GM23338 (cell line): Measurements from ENCODE around the gene RAB11FIP4. TPM values are rescaled to one million over a fixed set of nuclear protein-coding genes. Genes with fewer than 3 reads are reported as not detected.

Source experiments
- ATAC-seq: fragments of 200-7000 bp; cut with Tn5 transposase; 3 replicates; pipeline ENCODE4 v1.9.1; 2020
- DNase-seq: peaks from one replicate; pipeline ENCODE4 v3.0.0-alpha.2; 2015; ENCODE audit warnings: low spot score
- H2AFZ ChIP-seq: fragments of 200-600 bp; sonication (generic); 2 replicates; pipeline ENCODE4 v1.8.0; 2016; ENCODE audit warnings: antibody characterized with exemption, mild to moderate bottlenecking, moderate library complexity
- H3F3A ChIP-seq: fragments of 200-600 bp; sonication (generic); replicated peaks from 2 replicates; pipeline ENCODE4 v1.8.0; 2017; ENCODE audit warnings: antibody characterized with exemption, mixed run types, low read depth
- H3K27ac ChIP-seq: fragments of 200-600 bp; sonication (generic); 2 replicates; pipeline ENCODE4 v1.6.1; 2016; ENCODE audit warnings: low read depth
- H3K27me3 ChIP-seq: fragments of 200-600 bp; sonication (generic); 2 replicates; pipeline ENCODE4 v1.8.0; 2016; ENCODE audit warnings: mild to moderate bottlenecking, mixed run types, moderate library complexity; ENCODE audit not compliant: insufficient read depth
- H3K36me3 ChIP-seq: fragments of 200-600 bp; sonication (generic); 2 replicates; pipeline ENCODE4 v1.8.0; 2016; ENCODE audit warnings: mild to moderate bottlenecking; ENCODE audit not compliant: insufficient read depth
- H3K4me1 ChIP-seq: fragments of 200-600 bp; sonication (generic); 2 replicates; pipeline ENCODE4 v1.8.0; 2016; ENCODE audit warnings: mild to moderate bottlenecking, moderate library complexity; ENCODE audit not compliant: insufficient read depth
- H3K4me2 ChIP-seq: fragments of 200-600 bp; sonication (generic); 2 replicates; pipeline ENCODE4 v1.7.1; 2017; ENCODE audit warnings: mixed run types
- H3K4me3 ChIP-seq: fragments of 200-600 bp; sonication (generic); 2 replicates; pipeline ENCODE4 v1.6.1; 2016; ENCODE audit warnings: mixed run types
- H3K79me2 ChIP-seq: fragments of 200-600 bp; sonication (generic); replicated peaks from 2 replicates; pipeline ENCODE4 v1.8.0; 2017; ENCODE audit warnings: mild to moderate bottlenecking; ENCODE audit not compliant: insufficient read depth
- H3K9me2 ChIP-seq: fragments of 200-600 bp; sonication (generic); 2 replicates; pipeline ENCODE4 v1.8.0; 2017; ENCODE audit not compliant: insufficient read depth
- H4K20me1 ChIP-seq: fragments of 200-600 bp; sonication (generic); replicated peaks from 2 replicates; pipeline ENCODE4 v1.8.0; 2017; ENCODE audit warnings: mild to moderate bottlenecking; ENCODE audit not compliant: insufficient read depth
- H3K27ac Mint-ChIP-seq: 2 replicates; pipeline ENCODE4 v1.8.0; 2020; ENCODE audit warnings: inconsistent platforms, mild to moderate bottlenecking, moderate library complexity, mixed read lengths
- H3K27me3 Mint-ChIP-seq: 3 replicates; pipeline ENCODE4 v1.8.0; 2022; ENCODE audit warnings: low read depth, mild to moderate bottlenecking, moderate library complexity, mixed read lengths, inconsistent platforms; ENCODE audit not compliant: insufficient read depth, poor library complexity
- H3K36me3 Mint-ChIP-seq: 3 replicates; pipeline ENCODE4 v1.8.0; 2021; ENCODE audit warnings: low read depth, mild to moderate bottlenecking, inconsistent platforms, moderate library complexity, mixed read lengths
- H3K4me1 Mint-ChIP-seq: 3 replicates; pipeline ENCODE4 v1.8.0; 2020; ENCODE audit warnings: mild to moderate bottlenecking, inconsistent platforms, mixed read lengths
- H3K4me3 Mint-ChIP-seq: 3 replicates; pipeline ENCODE4 v1.8.0; 2021; ENCODE audit warnings: moderate library complexity, mild to moderate bottlenecking, inconsistent platforms, mixed read lengths
- H3K9me3 Mint-ChIP-seq: 3 replicates; pipeline ENCODE4 v1.8.0; 2020; ENCODE audit warnings: moderate library complexity, mild to moderate bottlenecking, inconsistent platforms, mixed read lengths
- CREB1 ChIP-seq: fragments of 250-450 bp; sonication (Bioruptor Pico); IDR thresholded peaks from 2 replicates; pipeline ENCODE4 v1.5.0; 2020; ENCODE audit warnings: low read depth, mild to moderate bottlenecking, moderate library complexity
- CTCF ChIP-seq, 2 experiments: fragments of 200-600 bp in 1 of 2; sonication (generic) in 1 of 2; conservative IDR thresholded peaks; 2 replicates each; pipeline versions ENCODE4 v1.5.1 to v1.6.1; 2016 to 2017; ENCODE audit warnings: antibody characterized with exemption in 2 of 2, low read depth in 2 of 2, mild to moderate bottlenecking in 2 of 2, moderate library complexity in 1 of 2
- ETS1 ChIP-seq: IDR thresholded peaks from 2 replicates; pipeline ENCODE4 v1.6.1; 2016; ENCODE audit warnings: antibody characterized with exemption
- EZH2 ChIP-seq: fragments of 200-600 bp; sonication (generic); IDR thresholded peaks from one replicate; pipeline ENCODE4 v1.8.0; 2017; ENCODE audit warnings: antibody characterized with exemption, mild to moderate bottlenecking, low read depth; ENCODE audit not compliant: unreplicated experiment
- EZH2phosphoT487 ChIP-seq: fragments of 200-600 bp; sonication (generic); IDR thresholded peaks from one replicate; pipeline ENCODE4 v1.8.1; 2018; ENCODE audit warnings: antibody characterized with exemption; ENCODE audit not compliant: unreplicated experiment
- JUNB ChIP-seq: IDR thresholded peaks from one replicate; pipeline ENCODE4 v1.6.1; 2016; ENCODE audit warnings: antibody characterized with exemption; ENCODE audit not compliant: unreplicated experiment
- NANOG ChIP-seq: IDR thresholded peaks from 2 replicates; pipeline ENCODE4 v1.6.1; 2016; ENCODE audit warnings: antibody characterized with exemption, borderline replicate concordance
- POLR2AphosphoS5 ChIP-seq: IDR thresholded peaks from 2 replicates; pipeline ENCODE4 v1.6.1; 2016; ENCODE audit warnings: antibody characterized with exemption, low read depth
- STAT1 ChIP-seq: IDR thresholded peaks from one replicate; pipeline ENCODE4 v1.6.1; 2016; ENCODE audit warnings: antibody characterized with exemption; ENCODE audit not compliant: unreplicated experiment
- ZNF114 ChIP-seq: fragments of 250-450 bp; sonication (Bioruptor Pico); IDR thresholded peaks from 2 replicates; pipeline ENCODE4 v1.5.0; 2020; ENCODE audit warnings: mild to moderate bottlenecking, moderate library complexity
- ZNF331 ChIP-seq: fragments of 250-450 bp; sonication (Bioruptor Pico); IDR thresholded peaks from 2 replicates; pipeline ENCODE4 v1.5.0; 2020; ENCODE audit warnings: low read depth, mild to moderate bottlenecking, moderate library complexity
- ZNF462 ChIP-seq: fragments of 250-450 bp; sonication (Bioruptor Pico); IDR thresholded peaks from 2 replicates; pipeline ENCODE4 v1.5.0; 2020; ENCODE audit warnings: mild to moderate bottlenecking, moderate library complexity
- polyA plus RNA-seq: library from polyadenylated mRNA; unstranded; fragments of >200 nt; fragmentation: Nextera tagmentation; extraction: Ambion mirVana; gene quantifications from 2 replicates; pipeline ENCODE4 v1.2.1, GENCODE V29; 2016
- total RNA-seq: library from RNA; depleted of rRNA; stranded (reverse); fragments of >200 nt; shearing (Covaris generic); gene quantifications from 2 replicates; pipeline ENCODE4 v1.2.3, GENCODE V29; 2014

RAB11FIP4 gene
- total and polyA plus RNA-seq, 2 experiments from 2014 or later: 26.0 to 65.6 TPM

- Histone ChIP-seq H4K20me1 (peaks cover 3% of the 10 kb centered on the region; the same call in 1 of the 2 replicates), H2AFZ (no peak overlapping the region), H3K36me3 (no peaks in the 10 kb centered on the region), H3K4me3 (no peak overlapping the region), H3K27ac (no peak overlapping the region), H3K79me2 (peaks cover 3% of the 10 kb centered on the region; the same call in 1 of the 2 replicates), H3K4me2 (peak overlapping the region; percentile 80; the same call in 1 of the 2 replicates), H3K9me2 (no peaks in the 10 kb centered on the region), H3K4me1 (peaks cover 33% of the 10 kb centered on the region), H3F3A (0 out of 2 replicates have a peak, but pooled peaks cover 9% of the 10 kb centered on the region), H3K27me3 (peaks cover 28% of the 10 kb centered on the region)
- ATAC-seq (no peak), DNase-seq (no peak)
- Mint-ChIP-seq H3K4me3 (no peak overlapping the region), H3K27me3 (peaks cover 25% of the 10 kb centered on the region), H3K36me3 (peaks cover 3% of the 10 kb centered on the region; the same call in 1 of the 3 replicates), H3K4me1 (peaks cover 47% of the 10 kb centered on the region), H3K9me3 (no peaks in the 10 kb centered on the region), H3K27ac (no peak overlapping the region)
- no peak for TF ChIP-seq POLR2AphosphoS5
- TF ChIP-seq EZH2phosphoT487: no peak
Observed at GRCh38 chr17:31562376-31562840, 170.9 kb downstream of the RAB11FIP4 start.

- H3K27me3 Mint-ChIP-seq: peaks cover 21% of the 10 kb centered on the region
- DNase-seq (no peak), ATAC-seq (no peak)
- Histone ChIP-seq H3K27me3 (peaks cover 21% of the 10 kb centered on the region), H3K4me3 (no peak overlapping the region), H4K20me1 (peaks cover 3% of the 10 kb centered on the region; the same call in 1 of the 2 replicates), H3K36me3 (no peaks in the 10 kb centered on the region), H3F3A (0 out of 2 replicates have a peak, but pooled peaks cover 3% of the 10 kb centered on the region), H3K9me2 (no peaks in the 10 kb centered on the region), H3K4me1 (peaks cover 33% of the 10 kb centered on the region), H3K27ac (no peak overlapping the region), H2AFZ (no peak overlapping the region), H3K79me2 (peaks cover 3% of the 10 kb centered on the region; the same call in 1 of the 2 replicates), H3K4me2 (peak overlapping the region; percentile 22; the same call in 1 of the 2 replicates)
- H3K27ac Mint-ChIP-seq: no peak overlapping the region
- H3K36me3 Mint-ChIP-seq: peaks cover 3% of the 10 kb centered on the region; the same call in 1 of the 3 replicates
- no peaks in the 10 kb centered on the region for H3K9me3 Mint-ChIP-seq
- peaks cover 44% of the 10 kb centered on the region for H3K4me1 Mint-ChIP-seq
- H3K4me3 Mint-ChIP-seq: no peak overlapping the region
- TF ChIP-seq ZNF114 (CRISPR knock-in tag) (no peak), STAT1 (no peak), ZNF331 (CRISPR knock-in tag) (no peak), EZH2 (no peak), JUNB (no peak), CREB1 (CRISPR knock-in tag) (no peak), ETS1 (no peak), CTCF (conservative IDR thresholded peaks at IDR 0.05; ENCODE audit: low read depth in 2 of 2) (no peak), ZNF462 (CRISPR knock-in tag) (no peak), EZH2phosphoT487 (no peak), NANOG (no peak), POLR2AphosphoS5 (no peak)
Observed at GRCh38 chr17:31564291-31564690, 172.8 kb downstream of the RAB11FIP4 start.
